Stomach (tissue), 4 donors: ENCODE results near the gene SHCBP1L.

Experiments used
- CTCF ChIP-seq, 7 experiments: fragments of 450-650 bp in 4 of 7; fragments of 200-600 bp in 3 of 7; sonication (generic) in 3 of 7; IDR thresholded peaks; one replicate each; pipeline ENCODE4 v1.5.1; 2016 to 2019; ENCODE audit warnings: antibody characterized with exemption in 7 of 7, control low read depth in 2 of 7, mild to moderate bottlenecking in 1 of 7
- POLR2A ChIP-seq, 4 donors: fragments of 450-650 bp; IDR thresholded peaks; one replicate each; pipeline ENCODE4 v1.6.1; 2016; ENCODE audit warnings: antibody characterized with exemption in 4 of 4, control low read depth in 2 of 4, mild to moderate bottlenecking in 1 of 4, moderate library complexity in 1 of 4

- TF ChIP-seq CTCF (IDR thresholded peaks at IDR 0.05) (no peak), POLR2A (IDR thresholded peaks at IDR 0.05) (no peak)
Observed at GRCh38 chr1:182993746-182994145, 40.8 kb upstream of the SHCBP1L start.
